Esophagus muscularis mucosa (tissue), 4 donors: ENCODE results near the gene PPP2R5B.

Experiments
- EP300 ChIP-seq: sonication (generic); formaldehyde crosslinking; IDR thresholded peaks from one replicate; pipeline ENCODE4 v1.6.1; 2017; ENCODE audit warnings: antibody characterized with exemption
- POLR2A ChIP-seq: fragments of 450-650 bp; IDR thresholded peaks from one replicate; pipeline ENCODE4 v1.6.1; 2017; ENCODE audit warnings: antibody characterized with exemption, moderate library complexity, mild to moderate bottlenecking, low read depth
- POLR2AphosphoS5 ChIP-seq, 2 donors: sonication (generic); formaldehyde crosslinking; IDR thresholded peaks; one replicate each; pipeline ENCODE4 v1.6.1; 2017; ENCODE audit warnings: antibody characterized with exemption in 2 of 2
- TF ChIP-seq, protein P1 (sequence below), 3 experiments: fragments of 200-600 bp in 2 of 3; fragments of 450-650 bp in 1 of 3; sonication (generic) in 2 of 3; IDR thresholded peaks; one replicate each; pipeline ENCODE4 v1.5.1; 2017 to 2019; ENCODE audit warnings: antibody characterized with exemption in 3 of 3, mild to moderate bottlenecking in 2 of 3, moderate library complexity in 1 of 3

DNA sequence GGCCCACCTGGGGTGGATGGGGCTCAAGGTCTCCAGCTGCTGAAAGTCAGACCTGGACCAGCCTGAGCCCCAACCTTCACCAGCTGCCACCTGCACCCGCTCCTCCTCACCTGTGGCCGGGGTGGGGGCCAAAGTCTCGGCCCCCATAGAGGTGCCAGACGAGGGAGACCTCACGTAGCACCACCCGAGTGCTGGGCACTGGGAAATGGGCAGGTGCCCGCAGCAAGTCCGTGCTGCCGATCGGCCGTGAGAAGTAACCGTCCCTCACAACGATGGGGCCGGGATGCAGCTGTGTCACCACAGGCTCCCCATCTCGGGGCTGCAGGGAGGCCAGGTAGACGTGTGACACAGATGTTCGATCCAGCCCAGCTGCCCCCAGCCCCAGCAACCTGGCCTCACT, 23.7 kb upstream of the PPP2R5B start:
- TF ChIP-seq, protein P1, sequence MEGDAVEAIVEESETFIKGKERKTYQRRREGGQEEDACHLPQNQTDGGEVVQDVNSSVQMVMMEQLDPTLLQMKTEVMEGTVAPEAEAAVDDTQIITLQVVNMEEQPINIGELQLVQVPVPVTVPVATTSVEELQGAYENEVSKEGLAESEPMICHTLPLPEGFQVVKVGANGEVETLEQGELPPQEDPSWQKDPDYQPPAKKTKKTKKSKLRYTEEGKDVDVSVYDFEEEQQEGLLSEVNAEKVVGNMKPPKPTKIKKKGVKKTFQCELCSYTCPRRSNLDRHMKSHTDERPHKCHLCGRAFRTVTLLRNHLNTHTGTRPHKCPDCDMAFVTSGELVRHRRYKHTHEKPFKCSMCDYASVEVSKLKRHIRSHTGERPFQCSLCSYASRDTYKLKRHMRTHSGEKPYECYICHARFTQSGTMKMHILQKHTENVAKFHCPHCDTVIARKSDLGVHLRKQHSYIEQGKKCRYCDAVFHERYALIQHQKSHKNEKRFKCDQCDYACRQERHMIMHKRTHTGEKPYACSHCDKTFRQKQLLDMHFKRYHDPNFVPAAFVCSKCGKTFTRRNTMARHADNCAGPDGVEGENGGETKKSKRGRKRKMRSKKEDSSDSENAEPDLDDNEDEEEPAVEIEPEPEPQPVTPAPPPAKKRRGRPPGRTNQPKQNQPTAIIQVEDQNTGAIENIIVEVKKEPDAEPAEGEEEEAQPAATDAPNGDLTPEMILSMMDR (IDR thresholded peaks at IDR 0.05) = no peak
- TF ChIP-seq POLR2A (no peak), POLR2AphosphoS5 (IDR thresholded peaks at IDR 0.05) (no peak), EP300 (no peak)
